ENCODE data around the gene TMEM132C.

DNA sequence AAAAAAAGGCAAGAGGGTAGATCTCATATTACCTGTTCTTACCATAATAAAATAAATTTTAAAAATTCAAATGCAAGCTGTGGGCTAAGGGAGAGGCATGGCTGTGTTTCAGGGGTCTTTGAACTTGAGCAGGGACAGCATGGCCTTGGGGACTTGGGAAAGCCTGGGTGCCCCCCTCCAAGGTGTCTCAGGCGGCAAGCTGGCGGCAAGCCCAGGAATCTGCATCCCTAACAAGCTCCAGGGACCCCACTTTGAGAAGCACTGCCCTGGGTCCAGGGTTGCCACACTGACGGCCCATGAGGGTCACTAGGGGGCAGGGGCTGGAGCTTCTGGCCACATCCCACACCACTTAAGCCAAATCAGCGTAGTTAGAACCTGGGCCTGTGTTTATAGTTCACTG, 363.0 kb downstream of the TMEM132C start:
- TF ChIP-seq TCF7 (CRISPR knock-in tag; IDR thresholded peaks at IDR 0.05; ENCODE audit: low read depth) (no peak), CREB1 (CRISPR knock-in tag; IDR thresholded peaks at IDR 0.05) (no peak), ELF4 (CRISPR knock-in tag; IDR thresholded peaks at IDR 0.05; ENCODE audit: low read depth) (no peak), ZBTB21 (CRISPR knock-in tag; IDR thresholded peaks at IDR 0.05; ENCODE audit: borderline replicate concordance) (no peak), TEAD4 (CRISPR knock-in tag; IDR thresholded peaks at IDR 0.05) (no peak), GRHL2 (CRISPR knock-in tag; IDR thresholded peaks at IDR 0.05; ENCODE audit: insufficient replicate concordance, severe bottlenecking) (no peak)
- TF ChIP-seq, protein P1, sequence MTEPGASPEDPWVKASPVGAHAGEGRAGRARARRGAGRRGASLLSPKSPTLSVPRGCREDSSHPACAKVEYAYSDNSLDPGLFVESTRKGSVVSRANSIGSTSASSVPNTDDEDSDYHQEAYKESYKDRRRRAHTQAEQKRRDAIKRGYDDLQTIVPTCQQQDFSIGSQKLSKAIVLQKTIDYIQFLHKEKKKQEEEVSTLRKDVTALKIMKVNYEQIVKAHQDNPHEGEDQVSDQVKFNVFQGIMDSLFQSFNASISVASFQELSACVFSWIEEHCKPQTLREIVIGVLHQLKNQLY (CRISPR knock-in tag; IDR thresholded peaks at IDR 0.05): no peak
- TF ChIP-seq, protein P2, sequence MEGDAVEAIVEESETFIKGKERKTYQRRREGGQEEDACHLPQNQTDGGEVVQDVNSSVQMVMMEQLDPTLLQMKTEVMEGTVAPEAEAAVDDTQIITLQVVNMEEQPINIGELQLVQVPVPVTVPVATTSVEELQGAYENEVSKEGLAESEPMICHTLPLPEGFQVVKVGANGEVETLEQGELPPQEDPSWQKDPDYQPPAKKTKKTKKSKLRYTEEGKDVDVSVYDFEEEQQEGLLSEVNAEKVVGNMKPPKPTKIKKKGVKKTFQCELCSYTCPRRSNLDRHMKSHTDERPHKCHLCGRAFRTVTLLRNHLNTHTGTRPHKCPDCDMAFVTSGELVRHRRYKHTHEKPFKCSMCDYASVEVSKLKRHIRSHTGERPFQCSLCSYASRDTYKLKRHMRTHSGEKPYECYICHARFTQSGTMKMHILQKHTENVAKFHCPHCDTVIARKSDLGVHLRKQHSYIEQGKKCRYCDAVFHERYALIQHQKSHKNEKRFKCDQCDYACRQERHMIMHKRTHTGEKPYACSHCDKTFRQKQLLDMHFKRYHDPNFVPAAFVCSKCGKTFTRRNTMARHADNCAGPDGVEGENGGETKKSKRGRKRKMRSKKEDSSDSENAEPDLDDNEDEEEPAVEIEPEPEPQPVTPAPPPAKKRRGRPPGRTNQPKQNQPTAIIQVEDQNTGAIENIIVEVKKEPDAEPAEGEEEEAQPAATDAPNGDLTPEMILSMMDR (IDR thresholded peaks at IDR 0.05): no peak
- TF ChIP-seq, protein P3, sequence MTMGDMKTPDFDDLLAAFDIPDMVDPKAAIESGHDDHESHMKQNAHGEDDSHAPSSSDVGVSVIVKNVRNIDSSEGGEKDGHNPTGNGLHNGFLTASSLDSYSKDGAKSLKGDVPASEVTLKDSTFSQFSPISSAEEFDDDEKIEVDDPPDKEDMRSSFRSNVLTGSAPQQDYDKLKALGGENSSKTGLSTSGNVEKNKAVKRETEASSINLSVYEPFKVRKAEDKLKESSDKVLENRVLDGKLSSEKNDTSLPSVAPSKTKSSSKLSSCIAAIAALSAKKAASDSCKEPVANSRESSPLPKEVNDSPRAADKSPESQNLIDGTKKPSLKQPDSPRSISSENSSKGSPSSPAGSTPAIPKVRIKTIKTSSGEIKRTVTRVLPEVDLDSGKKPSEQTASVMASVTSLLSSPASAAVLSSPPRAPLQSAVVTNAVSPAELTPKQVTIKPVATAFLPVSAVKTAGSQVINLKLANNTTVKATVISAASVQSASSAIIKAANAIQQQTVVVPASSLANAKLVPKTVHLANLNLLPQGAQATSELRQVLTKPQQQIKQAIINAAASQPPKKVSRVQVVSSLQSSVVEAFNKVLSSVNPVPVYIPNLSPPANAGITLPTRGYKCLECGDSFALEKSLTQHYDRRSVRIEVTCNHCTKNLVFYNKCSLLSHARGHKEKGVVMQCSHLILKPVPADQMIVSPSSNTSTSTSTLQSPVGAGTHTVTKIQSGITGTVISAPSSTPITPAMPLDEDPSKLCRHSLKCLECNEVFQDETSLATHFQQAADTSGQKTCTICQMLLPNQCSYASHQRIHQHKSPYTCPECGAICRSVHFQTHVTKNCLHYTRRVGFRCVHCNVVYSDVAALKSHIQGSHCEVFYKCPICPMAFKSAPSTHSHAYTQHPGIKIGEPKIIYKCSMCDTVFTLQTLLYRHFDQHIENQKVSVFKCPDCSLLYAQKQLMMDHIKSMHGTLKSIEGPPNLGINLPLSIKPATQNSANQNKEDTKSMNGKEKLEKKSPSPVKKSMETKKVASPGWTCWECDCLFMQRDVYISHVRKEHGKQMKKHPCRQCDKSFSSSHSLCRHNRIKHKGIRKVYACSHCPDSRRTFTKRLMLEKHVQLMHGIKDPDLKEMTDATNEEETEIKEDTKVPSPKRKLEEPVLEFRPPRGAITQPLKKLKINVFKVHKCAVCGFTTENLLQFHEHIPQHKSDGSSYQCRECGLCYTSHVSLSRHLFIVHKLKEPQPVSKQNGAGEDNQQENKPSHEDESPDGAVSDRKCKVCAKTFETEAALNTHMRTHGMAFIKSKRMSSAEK (CRISPR knock-in tag; IDR thresholded peaks at IDR 0.05; ENCODE audit: borderline replicate concordance): no peak
- TF ChIP-seq, protein P4, sequence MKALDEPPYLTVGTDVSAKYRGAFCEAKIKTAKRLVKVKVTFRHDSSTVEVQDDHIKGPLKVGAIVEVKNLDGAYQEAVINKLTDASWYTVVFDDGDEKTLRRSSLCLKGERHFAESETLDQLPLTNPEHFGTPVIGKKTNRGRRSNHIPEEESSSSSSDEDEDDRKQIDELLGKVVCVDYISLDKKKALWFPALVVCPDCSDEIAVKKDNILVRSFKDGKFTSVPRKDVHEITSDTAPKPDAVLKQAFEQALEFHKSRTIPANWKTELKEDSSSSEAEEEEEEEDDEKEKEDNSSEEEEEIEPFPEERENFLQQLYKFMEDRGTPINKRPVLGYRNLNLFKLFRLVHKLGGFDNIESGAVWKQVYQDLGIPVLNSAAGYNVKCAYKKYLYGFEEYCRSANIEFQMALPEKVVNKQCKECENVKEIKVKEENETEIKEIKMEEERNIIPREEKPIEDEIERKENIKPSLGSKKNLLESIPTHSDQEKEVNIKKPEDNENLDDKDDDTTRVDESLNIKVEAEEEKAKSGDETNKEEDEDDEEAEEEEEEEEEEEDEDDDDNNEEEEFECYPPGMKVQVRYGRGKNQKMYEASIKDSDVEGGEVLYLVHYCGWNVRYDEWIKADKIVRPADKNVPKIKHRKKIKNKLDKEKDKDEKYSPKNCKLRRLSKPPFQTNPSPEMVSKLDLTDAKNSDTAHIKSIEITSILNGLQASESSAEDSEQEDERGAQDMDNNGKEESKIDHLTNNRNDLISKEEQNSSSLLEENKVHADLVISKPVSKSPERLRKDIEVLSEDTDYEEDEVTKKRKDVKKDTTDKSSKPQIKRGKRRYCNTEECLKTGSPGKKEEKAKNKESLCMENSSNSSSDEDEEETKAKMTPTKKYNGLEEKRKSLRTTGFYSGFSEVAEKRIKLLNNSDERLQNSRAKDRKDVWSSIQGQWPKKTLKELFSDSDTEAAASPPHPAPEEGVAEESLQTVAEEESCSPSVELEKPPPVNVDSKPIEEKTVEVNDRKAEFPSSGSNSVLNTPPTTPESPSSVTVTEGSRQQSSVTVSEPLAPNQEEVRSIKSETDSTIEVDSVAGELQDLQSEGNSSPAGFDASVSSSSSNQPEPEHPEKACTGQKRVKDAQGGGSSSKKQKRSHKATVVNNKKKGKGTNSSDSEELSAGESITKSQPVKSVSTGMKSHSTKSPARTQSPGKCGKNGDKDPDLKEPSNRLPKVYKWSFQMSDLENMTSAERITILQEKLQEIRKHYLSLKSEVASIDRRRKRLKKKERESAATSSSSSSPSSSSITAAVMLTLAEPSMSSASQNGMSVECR (CRISPR knock-in tag; IDR thresholded peaks at IDR 0.05; ENCODE audit: borderline replicate concordance): no peak
- TF ChIP-seq, protein P5, sequence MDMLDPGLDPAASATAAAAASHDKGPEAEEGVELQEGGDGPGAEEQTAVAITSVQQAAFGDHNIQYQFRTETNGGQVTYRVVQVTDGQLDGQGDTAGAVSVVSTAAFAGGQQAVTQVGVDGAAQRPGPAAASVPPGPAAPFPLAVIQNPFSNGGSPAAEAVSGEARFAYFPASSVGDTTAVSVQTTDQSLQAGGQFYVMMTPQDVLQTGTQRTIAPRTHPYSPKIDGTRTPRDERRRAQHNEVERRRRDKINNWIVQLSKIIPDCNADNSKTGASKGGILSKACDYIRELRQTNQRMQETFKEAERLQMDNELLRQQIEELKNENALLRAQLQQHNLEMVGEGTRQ (CRISPR knock-in tag; IDR thresholded peaks at IDR 0.05): no peak

Data from WTC11 (cell line).